Measurements from ENCODE around the gene FAM135A. TPM values are rescaled to one million over a fixed set of nuclear protein-coding genes. Genes with fewer than 3 reads are reported as not detected.
"Not testable (repeated sequence)": the region's sequence is repeated elsewhere in the genome, so short reads cannot be mapped to it uniquely, and the experiment has no call there.

Gene FAM135A
- polyA plus RNA-seq, 3 donors = 2.6 to 9.1 (median 3.6) TPM

DNA sequence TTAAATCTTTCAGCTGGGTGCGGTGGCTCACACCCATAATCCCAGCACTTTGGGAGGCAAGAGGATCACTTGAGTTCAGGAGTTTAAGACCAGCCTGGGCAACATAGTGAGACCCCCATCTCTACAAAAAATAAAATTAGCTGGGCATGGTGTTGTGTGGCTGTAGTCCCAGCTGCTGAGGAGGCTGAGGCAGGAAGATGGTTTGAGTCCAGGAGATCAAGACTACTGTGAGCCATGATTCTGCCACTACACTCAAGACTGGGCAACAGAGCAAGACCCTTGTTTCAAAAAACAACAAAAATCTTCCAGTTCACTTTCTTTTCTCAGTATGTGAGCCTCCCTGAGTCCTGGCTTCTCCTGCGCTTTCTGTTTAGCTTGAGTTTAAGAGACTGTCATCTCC is 161.3 kb downstream of the FAM135A start:
- H3K27ac ChIP-seq (ENCODE audit: low read depth, low read length) = no peak overlapping the region
- WGBS, 3 donors = 97 to 100% (median 100%) methylated on average over 2 of the region's 2 CpGs

DNA sequence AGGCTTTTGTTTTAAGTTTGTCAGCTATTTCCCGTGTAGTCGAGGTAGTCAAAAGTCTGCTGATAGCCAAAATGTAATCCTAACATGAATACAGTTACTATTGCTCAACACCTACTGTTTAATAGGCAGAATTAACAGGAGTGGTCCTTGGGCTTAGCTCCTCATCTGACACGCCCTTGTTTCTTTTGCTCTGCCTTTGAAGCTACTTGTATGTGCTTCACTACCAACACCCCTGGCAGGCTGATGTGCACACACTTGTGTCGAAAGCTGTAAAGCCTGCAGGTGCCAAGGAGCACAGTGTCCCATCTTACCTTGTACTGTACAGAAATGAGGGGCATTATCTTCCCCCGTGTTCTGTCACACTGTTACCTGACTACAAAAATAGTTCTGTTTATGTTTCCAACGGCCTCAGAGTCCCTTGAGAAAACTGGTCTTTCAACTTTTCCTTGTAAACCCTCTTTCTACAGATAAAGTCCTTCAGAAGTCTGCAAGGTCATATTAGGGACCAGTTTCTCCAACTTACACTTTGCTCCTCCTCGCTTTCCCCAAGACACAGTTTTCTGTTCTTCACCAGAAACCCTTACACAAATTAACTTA is 162.7 kb downstream of the FAM135A start:
- H3K27ac ChIP-seq (ENCODE audit: low read depth, low read length) = no peak overlapping the region
- WGBS, 3 donors = 32 to 73% (median 65%) methylated on average over 7 of the region's 7 CpGs

DNA sequence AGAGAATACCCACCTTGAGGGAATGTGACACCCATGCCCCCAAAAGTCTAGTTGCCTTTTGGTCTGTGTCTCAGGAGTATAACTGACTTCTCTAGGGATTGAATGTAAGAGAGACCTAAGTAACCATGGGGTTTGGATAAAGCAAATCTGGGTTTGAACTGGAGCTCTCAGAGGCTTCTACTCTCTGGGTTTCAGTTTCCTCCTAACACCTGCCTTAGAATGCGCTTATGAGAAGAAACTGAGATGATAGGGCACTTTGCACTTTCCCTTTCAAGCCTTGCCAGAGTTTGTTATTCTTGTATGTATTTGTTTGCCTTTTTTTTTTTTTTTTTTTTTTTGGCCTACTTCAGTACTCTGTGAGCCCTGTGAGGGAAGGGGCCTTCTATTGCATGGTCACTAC is 172.8 kb downstream of the FAM135A start:
- 92 to 96% (median 95%) methylated on average over 1 of the region's 1 CpG for WGBS, 3 donors

DNA sequence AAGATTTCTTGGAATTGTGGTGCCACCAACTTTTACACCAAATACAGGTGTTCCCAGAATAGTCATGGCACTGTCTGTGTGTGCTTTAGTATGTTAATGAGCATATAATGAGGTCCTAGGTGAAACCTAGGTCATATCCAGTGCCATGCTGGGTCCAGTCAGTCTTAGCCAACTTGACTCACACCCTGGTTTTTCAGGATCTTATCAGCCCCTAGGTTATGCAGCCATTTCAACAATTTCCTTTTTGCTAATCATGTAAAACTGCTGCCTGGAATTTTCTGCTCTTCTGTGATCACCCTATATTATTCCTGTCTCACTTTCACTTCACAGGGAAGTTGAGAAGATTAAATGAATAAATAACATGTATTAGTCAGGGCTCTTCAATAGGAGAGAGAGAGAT is 177.1 kb downstream of the FAM135A start:
- H3K27ac ChIP-seq (ENCODE audit: low read depth, low read length) = no peak overlapping the region

More for the DNA sequence above, 172.8 kb downstream of the FAM135A start:
- H3K27ac ChIP-seq (ENCODE audit: low read depth, low read length) = no peak overlapping the region

DNA sequence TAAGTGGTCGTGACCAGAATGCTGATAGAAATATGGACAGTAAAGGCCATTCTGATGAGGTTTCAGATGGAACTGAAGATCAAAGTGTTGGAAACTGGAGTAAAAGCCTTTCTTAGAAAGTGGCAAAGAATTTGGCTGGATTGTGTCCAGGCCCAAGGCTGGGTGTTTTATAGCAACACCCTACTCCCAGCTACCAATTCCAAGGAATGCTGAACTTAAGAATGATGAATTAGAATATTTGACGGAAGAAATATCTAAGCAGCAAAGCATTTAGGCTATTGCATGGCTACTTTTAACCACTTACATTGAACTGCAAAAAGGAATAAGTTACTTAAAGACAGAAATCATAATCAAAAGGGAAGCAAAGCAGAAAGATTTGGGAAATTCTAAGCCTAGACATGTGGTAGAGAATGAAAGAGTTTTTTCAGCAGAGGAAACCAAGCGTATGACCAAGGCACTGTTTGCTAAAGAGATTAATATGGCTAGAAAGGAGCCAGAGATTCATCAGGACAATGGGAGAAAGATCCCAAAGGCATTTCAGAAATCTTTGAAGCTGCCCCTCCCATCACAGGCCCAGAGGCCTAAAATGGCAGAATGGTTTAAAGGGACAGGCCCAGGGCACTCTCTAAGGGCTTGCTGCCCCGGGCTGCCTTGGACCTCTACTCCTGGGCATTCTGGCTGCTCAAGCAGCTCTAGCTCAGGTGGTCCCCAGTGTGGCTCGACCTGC is 179.2 kb downstream of the FAM135A start:
- 69 to 74% (median 69%) methylated on average over 5 of the region's 5 CpGs for whole genome bisulfite sequencing, 3 donors
- no peak overlapping the region for H3K27ac ChIP-seq (ENCODE audit: low read depth, low read length)

DNA sequence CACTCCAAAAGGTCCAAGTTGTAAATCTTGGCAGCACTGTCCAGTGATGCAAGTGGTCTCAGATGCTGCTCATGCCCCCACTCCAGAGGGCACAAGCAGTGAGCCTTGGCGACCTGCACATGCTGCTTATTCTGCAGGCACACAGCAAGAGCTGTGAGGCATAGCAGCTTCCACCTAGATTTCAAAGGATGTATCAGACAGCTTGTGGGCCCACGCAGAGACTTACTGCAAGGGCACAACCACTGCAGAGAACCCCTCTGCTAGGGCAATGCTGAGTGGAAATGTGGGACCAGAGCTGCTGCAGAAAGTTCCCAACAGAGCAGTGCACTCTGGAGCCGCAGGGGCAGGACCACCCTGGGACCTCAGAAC is 179.8 kb downstream of the FAM135A start:
- WGBS, 3 donors = 92 to 95% (median 94%) methylated on average over 3 of the region's 3 CpGs
- H3K27ac ChIP-seq (ENCODE audit: low read depth, low read length) = no peak overlapping the region

DNA sequence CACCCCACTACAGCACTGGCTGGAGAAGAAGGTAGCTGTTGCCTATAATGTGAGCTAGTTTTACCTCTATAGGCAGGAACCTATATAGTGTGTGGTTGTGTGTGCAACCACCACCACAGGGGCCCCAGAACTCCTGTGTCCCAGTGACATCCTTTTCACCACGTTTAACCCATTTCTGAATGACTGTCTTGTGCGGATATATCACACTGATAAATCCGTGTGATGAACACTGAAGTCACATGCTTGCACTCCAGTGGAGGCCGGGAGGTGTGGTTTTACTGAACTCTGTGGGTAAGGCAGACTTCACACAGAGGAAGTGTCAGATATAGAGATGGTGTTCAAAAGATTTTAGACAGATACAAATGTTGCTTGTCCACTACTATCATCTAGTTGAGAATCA is 185.9 kb downstream of the FAM135A start:
- no peak overlapping the region for H3K27ac ChIP-seq (ENCODE audit: low read depth, low read length)
- 62 to 82% (median 79%) methylated on average over 4 of the region's 4 CpGs for WGBS, 3 donors

DNA sequence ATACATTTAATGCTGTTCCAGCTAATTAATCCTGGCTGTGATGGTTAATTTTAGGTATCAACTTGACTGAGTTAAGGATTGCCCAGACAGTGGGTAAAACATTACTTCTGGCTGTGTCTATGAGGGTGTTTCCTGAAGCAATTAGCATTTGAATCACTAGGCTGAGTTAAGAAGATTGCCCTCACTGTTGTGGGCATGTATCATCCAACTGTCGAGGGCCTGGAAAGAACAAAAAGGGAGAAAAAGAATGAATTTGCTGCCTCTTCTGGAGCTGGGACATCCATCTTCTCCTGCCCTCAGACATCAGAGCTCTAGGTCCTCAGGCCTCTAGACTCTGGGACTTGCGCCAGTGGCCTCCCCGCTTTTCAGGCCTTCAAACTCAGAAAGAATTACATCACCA is 187.7 kb downstream of the FAM135A start:
- H3K27ac ChIP-seq (ENCODE audit: low read depth, low read length) = no peak overlapping the region
- 62 to 78% (median 64%) methylated on average over 3 of the region's 3 CpGs for WGBS, 3 donors

DNA sequence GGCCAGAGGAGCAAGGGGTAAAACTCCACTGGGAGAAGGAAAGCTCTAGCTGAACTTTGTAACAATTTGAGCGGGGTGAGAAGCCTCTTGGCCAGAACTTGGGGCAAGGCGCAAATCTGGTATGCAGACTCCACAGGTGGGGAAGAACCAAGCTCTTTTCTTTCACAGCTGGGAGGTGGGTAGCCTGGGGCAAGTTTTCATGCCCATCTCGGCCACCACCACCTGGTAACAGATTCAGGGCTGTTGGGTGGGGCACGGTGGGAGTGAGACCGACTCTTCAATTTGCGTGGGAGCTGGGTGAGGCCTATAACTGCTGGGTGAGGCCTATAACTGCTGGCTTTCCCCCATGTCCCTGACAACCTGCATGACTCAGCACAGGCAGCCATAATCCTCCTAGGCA is 190.9 kb downstream of the FAM135A start:
- H3K27ac ChIP-seq (ENCODE audit: low read depth, low read length) = no peak overlapping the region
- 93 to 94% (median 93%) methylated on average over 6 of the region's 6 CpGs for WGBS, 3 donors

DNA sequence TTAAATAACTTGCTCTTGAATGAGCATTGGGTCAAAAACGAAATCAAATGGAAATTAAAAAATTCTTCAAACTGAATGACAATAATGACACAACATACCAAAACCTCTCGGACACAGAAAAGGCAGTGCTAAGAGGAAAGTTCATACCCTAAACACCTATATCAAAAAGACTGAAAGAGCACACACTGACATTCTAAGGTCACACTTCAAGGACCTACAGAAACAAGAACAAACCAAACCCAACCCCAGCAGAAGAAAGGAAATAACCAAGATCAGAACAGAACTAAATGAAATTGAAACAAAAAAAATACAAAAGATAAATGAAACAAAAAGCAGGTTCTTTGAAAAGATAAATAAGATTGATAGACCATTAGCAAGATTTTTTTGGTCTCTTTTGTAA is 194.1 kb downstream of the FAM135A start:
- WGBS, 3 donors = 62 to 81% (median 65%) methylated on average over 2 of the region's 2 CpGs
- not testable (repeated sequence) for H3K27ac ChIP-seq (ENCODE audit: low read depth, low read length)

DNA sequence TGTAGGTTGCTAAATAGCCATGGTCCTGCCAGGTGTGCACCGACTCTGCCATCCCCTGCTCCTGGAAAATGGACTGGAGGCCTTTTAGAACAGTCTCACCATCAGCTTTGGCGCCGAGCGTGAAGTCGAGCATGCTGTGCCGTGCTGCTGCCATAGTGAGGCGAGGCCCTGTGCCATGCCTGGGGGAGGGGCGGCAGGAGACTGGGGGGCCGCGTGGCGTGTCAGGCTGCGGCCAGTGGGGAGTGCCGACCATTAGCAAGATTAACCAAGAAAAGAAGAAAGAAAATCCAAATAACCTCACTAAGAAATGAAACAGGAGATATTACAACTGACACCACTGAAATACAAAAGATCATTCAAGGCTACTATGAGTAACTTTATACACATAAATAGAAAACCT is 195.9 kb downstream of the FAM135A start:
- not testable (repeated sequence) for H3K27ac ChIP-seq (ENCODE audit: low read depth, low read length)
- 90 to 93% (median 92%) methylated on average over 13 of the region's 13 CpGs for WGBS, 3 donors

Other genes with a start within 250 kb of the FAM135A start
- gene COL9A1, start 110.4 kb upstream of the FAM135A start, polyA plus RNA-seq = under 1 TPM in 2 of 3 donors, not detected in 1; 0.07 to 0.31 TPM
- 10 to 100 TPM in 1 of 3 donors, 1 to 10 TPM in 2; 3.5 to 14.1 (median 8.4) TPM for gene SDHAF4, start 153.4 kb downstream of the FAM135A start, polyA plus RNA-seq

Measured in adipose tissue (tissue), 3 donors.